Stimulated activated CD4-positive, alpha-beta T cell treated with anti-CD3 and anti-CD28 coated beads, Interleukin-12 subunit alpha, Interleukin-12 subunit beta, amount 100 ng/mL, for 48 hours (primary cell): ENCODE measurements around the gene ENO3.

ENCODE experiments used
- DNase-seq, 3 donors: peaks; one replicate each; pipeline ENCODE4 v3.0.0-alpha.2; 2020; ENCODE audit warnings: low read depth in 2 of 3, low spot score in 1 of 3

Gene ENO3

GRCh38 chr17:4936436-4936835 is 14.5 kb upstream of the ENO3 start:
- DNase-seq: no peak

- DNase-seq: no peak
Observed at GRCh38 chr17:4937553-4937952, 13.4 kb upstream of the ENO3 start.

- no peak for DNase-seq
Observed at GRCh38 chr17:4938069-4938491, 12.8 kb upstream of the ENO3 start.

- DNase-seq: no peak
Observed at GRCh38 chr17:4938688-4939545, 12.0 kb upstream of the ENO3 start.

GRCh38 chr17:4939546-4939795 is 11.4 kb upstream of the ENO3 start:
- DNase-seq: no peak

GRCh38 chr17:4939796-4940554 is 10.9 kb upstream of the ENO3 start, which contains the start of the genes RNF167 and SLC25A11:
RNF167 (plus strand) TSS chr17:4940268; CDS start chr17:4940910, 642 bp downstream.
SLC25A11 (minus strand) TSS chr17:4940046; CDS start chr17:4939910, 136 bp downstream.
- DNase-seq: peak; percentile 93 to 94 (median 93)

- DNase-seq: peak in 1 of 3 donors; percentile 32
Observed at GRCh38 chr17:4940555-4941318, 10.2 kb upstream of the ENO3 start.

- no peak for DNase-seq
Observed at GRCh38 chr17:4941319-4941610, 9.7 kb upstream of the ENO3 start.

- DNase-seq: no peak
Observed at GRCh38 chr17:4942760-4943508, 8.0 kb upstream of the ENO3 start.

- DNase-seq: peak in 2 of 3 donors; percentile 19 to 43
Observed at GRCh38 chr17:4944163-4944553, 6.8 kb upstream of the ENO3 start.

GRCh38 chr17:4944554-4945175 is 6.3 kb upstream of the ENO3 start:
- DNase-seq: peak in 1 of 3 donors; percentile 21

- peak; percentile 79 to 90 (median 80) for DNase-seq
Observed at GRCh38 chr17:4945176-4945943, 5.6 kb upstream of the ENO3 start.

- DNase-seq: no peak
Observed at GRCh38 chr17:4945944-4946280, 5.0 kb upstream of the ENO3 start.

- DNase-seq: no peak
Observed at GRCh38 chr17:4946312-4946976, 4.5 kb upstream of the ENO3 start.

GRCh38 chr17:4947010-4947410 is 3.9 kb upstream of the ENO3 start:
- DNase-seq: no peak

GRCh38 chr17:4947411-4948165 is 3.3 kb upstream of the ENO3 start:
- DNase-seq: peak in 2 of 3 donors; percentile 62 to 63

- DNase-seq: peak; percentile 88 to 90 (median 89)
Observed at GRCh38 chr17:4948166-4948930, 2.6 kb upstream of the ENO3 start, which contains the start of gene PFN1. PFN1 (minus strand) TSS chr17:4948530; CDS start chr17:4948394, 136 bp downstream.

GRCh38 chr17:4948931-4949320 is 2.0 kb upstream of the ENO3 start:
- DNase-seq: peak in 2 of 3 donors; percentile 68 to 76
